ENCODE results near the gene FNDC1. TPM values are rescaled to one million over a fixed set of nuclear protein-coding genes. Genes with fewer than 3 reads are reported as not detected.

The FNDC1 gene
- total RNA-seq, 1 experiment from 2014 or later: not detected

GRCh38 chr6:159170333-159170672 is 1.1 kb downstream of the FNDC1 start:
- no peaks in the 10 kb centered on the region for H3K36me3 Mint-ChIP-seq (ENCODE audit: insufficient read depth, unreplicated experiment)
- Histone ChIP-seq H3K9me3 (no peaks in the 10 kb centered on the region), H3K4me1 (no peaks in the 10 kb centered on the region), H3K27me3 (replicated peaks; ENCODE audit: control insufficient read depth, insufficient read depth, low read length) (0 out of 2 replicates have a peak, but pooled peaks cover 2% of the 10 kb centered on the region), H3K4me3 (ENCODE audit: low read depth, low read length) (no peak overlapping the region), H3K36me3 (ENCODE audit: control insufficient read depth, insufficient read depth, low read length) (no peaks in the 10 kb centered on the region)
- no peak for DNase-seq
- H3K27ac Mint-ChIP-seq (ENCODE audit: unreplicated experiment): no peak overlapping the region
- peaks cover 38% of the 10 kb centered on the region for H3K27me3 Mint-ChIP-seq (ENCODE audit: insufficient read depth, unreplicated experiment)
- no peaks in the 10 kb centered on the region for H3K9me3 Mint-ChIP-seq (ENCODE audit: unreplicated experiment)
- no peaks in the 10 kb centered on the region for H3K4me1 Mint-ChIP-seq (ENCODE audit: low read depth, unreplicated experiment)
- TF ChIP-seq, protein P1, sequence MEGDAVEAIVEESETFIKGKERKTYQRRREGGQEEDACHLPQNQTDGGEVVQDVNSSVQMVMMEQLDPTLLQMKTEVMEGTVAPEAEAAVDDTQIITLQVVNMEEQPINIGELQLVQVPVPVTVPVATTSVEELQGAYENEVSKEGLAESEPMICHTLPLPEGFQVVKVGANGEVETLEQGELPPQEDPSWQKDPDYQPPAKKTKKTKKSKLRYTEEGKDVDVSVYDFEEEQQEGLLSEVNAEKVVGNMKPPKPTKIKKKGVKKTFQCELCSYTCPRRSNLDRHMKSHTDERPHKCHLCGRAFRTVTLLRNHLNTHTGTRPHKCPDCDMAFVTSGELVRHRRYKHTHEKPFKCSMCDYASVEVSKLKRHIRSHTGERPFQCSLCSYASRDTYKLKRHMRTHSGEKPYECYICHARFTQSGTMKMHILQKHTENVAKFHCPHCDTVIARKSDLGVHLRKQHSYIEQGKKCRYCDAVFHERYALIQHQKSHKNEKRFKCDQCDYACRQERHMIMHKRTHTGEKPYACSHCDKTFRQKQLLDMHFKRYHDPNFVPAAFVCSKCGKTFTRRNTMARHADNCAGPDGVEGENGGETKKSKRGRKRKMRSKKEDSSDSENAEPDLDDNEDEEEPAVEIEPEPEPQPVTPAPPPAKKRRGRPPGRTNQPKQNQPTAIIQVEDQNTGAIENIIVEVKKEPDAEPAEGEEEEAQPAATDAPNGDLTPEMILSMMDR (IDR thresholded peaks at IDR 0.05; ENCODE audit: insufficient read depth in 1 of 2, low read depth in 1 of 2, low read length in 1 of 2, severe bottlenecking in 1 of 2, unreplicated experiment in 1 of 2): no peak
- POLR2A ChIA-PET: no interaction called here
- BruUV-seq (replicated peaks): no TSS peak
- CTCF ChIA-PET: interaction anchor here (0.6 kb wide), 1 partner anchor 452 kb away, joined by 3 read pairs; no protein-coding TSS in a partner anchor
- H3K4me3 Mint-ChIP-seq (ENCODE audit: unreplicated experiment): no peak overlapping the region
- intact Hi-C loops (cut with micrococcal nuclease; ENCODE audit: unreplicated experiment): no loop called here

GRCh38 chr6:159170999-159171712 is 2.0 kb downstream of the FNDC1 start:
- no TSS peak for BruUV-seq (replicated peaks)
- intact Hi-C loops (cut with micrococcal nuclease; ENCODE audit: unreplicated experiment): no loop called here
- Mint-ChIP-seq H3K36me3 (ENCODE audit: insufficient read depth, unreplicated experiment) (no peaks in the 10 kb centered on the region), H3K9me3 (ENCODE audit: unreplicated experiment) (no peaks in the 10 kb centered on the region), H3K27me3 (ENCODE audit: insufficient read depth, unreplicated experiment) (peaks cover 35% of the 10 kb centered on the region), H3K4me1 (ENCODE audit: low read depth, unreplicated experiment) (no peaks in the 10 kb centered on the region), H3K27ac (ENCODE audit: unreplicated experiment) (no peak overlapping the region), H3K4me3 (ENCODE audit: unreplicated experiment) (no peak overlapping the region)
- H3K4me3 ChIP-seq (ENCODE audit: low read depth, low read length): no peak overlapping the region
- ChIA-PET POLR2A (no interaction called here), CTCF (interaction anchor here (0.6 kb wide), 1 partner anchor 452 kb away, joined by 3 read pairs; no protein-coding TSS in a partner anchor)
- H3K9me3 ChIP-seq: no peaks in the 10 kb centered on the region
- H3K36me3 ChIP-seq (ENCODE audit: control insufficient read depth, insufficient read depth, low read length): no peaks in the 10 kb centered on the region
- TF ChIP-seq, protein P1 (IDR thresholded peaks at IDR 0.05; ENCODE audit: insufficient read depth in 1 of 2, low read depth in 1 of 2, low read length in 1 of 2, severe bottlenecking in 1 of 2, unreplicated experiment in 1 of 2): no peak
- DNase-seq: no peak
- no peaks in the 10 kb centered on the region for H3K4me1 ChIP-seq
- H3K27me3 ChIP-seq (replicated peaks; ENCODE audit: control insufficient read depth, insufficient read depth, low read length): 0 out of 2 replicates have a peak, but pooled peaks cover 2% of the 10 kb centered on the region

DNA sequence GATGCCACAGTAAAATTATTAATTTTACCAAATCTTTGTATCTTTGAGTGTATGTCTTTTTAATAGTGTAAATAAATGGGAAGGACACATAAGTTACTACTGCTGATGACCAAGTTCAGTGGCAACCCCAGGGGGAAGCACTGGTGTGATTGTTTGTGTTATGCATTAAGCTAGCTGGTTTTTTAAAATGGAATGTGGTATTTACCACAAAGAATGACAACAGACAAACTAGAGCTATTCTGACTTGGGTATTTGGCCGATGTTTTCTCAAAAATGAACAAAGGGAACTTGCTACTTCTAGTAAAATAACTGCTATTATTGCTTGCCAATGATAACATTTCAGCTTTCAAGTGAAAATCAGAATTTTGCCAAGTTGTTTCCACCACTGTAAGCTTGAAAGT is 2.9 kb downstream of the FNDC1 start:
- H3K4me1 Mint-ChIP-seq (ENCODE audit: low read depth, unreplicated experiment): no peaks in the 10 kb centered on the region
- H3K27me3 Mint-ChIP-seq (ENCODE audit: insufficient read depth, unreplicated experiment): peaks cover 28% of the 10 kb centered on the region
- TF ChIP-seq, protein P1 (IDR thresholded peaks at IDR 0.05; ENCODE audit: insufficient read depth in 1 of 2, low read depth in 1 of 2, low read length in 1 of 2, severe bottlenecking in 1 of 2, unreplicated experiment in 1 of 2): no peak
- H3K27ac Mint-ChIP-seq (ENCODE audit: unreplicated experiment): no peak overlapping the region
- ChIA-PET POLR2A (no interaction called here), CTCF (no interaction called here)
- Histone ChIP-seq H3K4me1 (no peaks in the 10 kb centered on the region), H3K27me3 (replicated peaks; ENCODE audit: control insufficient read depth, insufficient read depth, low read length) (0 out of 2 replicates have a peak, but pooled peaks cover 2% of the 10 kb centered on the region), H3K4me3 (ENCODE audit: low read depth, low read length) (no peak overlapping the region), H3K36me3 (ENCODE audit: control insufficient read depth, insufficient read depth, low read length) (no peaks in the 10 kb centered on the region), H3K9me3 (no peaks in the 10 kb centered on the region)
- intact Hi-C loops (cut with micrococcal nuclease; ENCODE audit: unreplicated experiment): no loop called here
- no peaks in the 10 kb centered on the region for H3K36me3 Mint-ChIP-seq (ENCODE audit: insufficient read depth, unreplicated experiment)
- no peaks in the 10 kb centered on the region for H3K9me3 Mint-ChIP-seq (ENCODE audit: unreplicated experiment)
- no peak overlapping the region for H3K4me3 Mint-ChIP-seq (ENCODE audit: unreplicated experiment)
- no TSS peak for BruUV-seq (replicated peaks)
- DNase-seq: no peak
